Measurements from ENCODE around the gene METTL27.

GRCh38 chr7:73885433-73885974 is 43.2 kb upstream of the METTL27 start:
- TF ChIP-seq CTCF (IDR thresholded peaks at IDR 0.05; ENCODE audit: low read depth, low read length, missing input control) (no peak), REST (IDR thresholded peaks at IDR 0.05) (no peak), YY1 (IDR thresholded peaks at IDR 0.05) (no peak), JUND (IDR thresholded peaks at IDR 0.05) (no peak), MAX (IDR thresholded peaks at IDR 0.05) (no peak), RAD21 (IDR thresholded peaks at IDR 0.05) (no peak), TAF1 (conservative IDR thresholded peaks at IDR 0.05) (no peak), FOXA1 (IDR thresholded peaks at IDR 0.05) (no peak), ZBTB33 (IDR thresholded peaks at IDR 0.05) (no peak), GABPA (IDR thresholded peaks at IDR 0.05 in 1 of 2, conservative IDR thresholded peaks at IDR 0.05 in 1 of 2) (no peak), RXRA (IDR thresholded peaks at IDR 0.05) (no peak), SP1 (IDR thresholded peaks at IDR 0.05) (no peak), EGR1 (IDR thresholded peaks at IDR 0.05; ENCODE audit: low read depth in 2 of 2) (no peak), NR2F2 (IDR thresholded peaks at IDR 0.05) (no peak)

Measured in liver (tissue), 3 donors.